Stimulated activated CD4-positive, alpha-beta T cell treated with anti-CD3 and anti-CD28 coated beads, Interleukin-4, amount 100 ng/mL, for 48 hours (primary cell): ENCODE data around the gene ENDOU.
"Not testable (repeated sequence)": the region's sequence is repeated elsewhere in the genome, so short reads cannot be mapped to it uniquely, and the experiment has no call there.

Experiments used
- DNase-seq, 2 donors: peaks; one replicate each; pipeline ENCODE4 v3.0.0-alpha.2; 2020; ENCODE audit warnings: low read depth in 2 of 2

The ENDOU gene

GRCh38 chr12:47687636-47688035, 37.7 kb downstream of the ENDOU start:
- DNase-seq, result no peak

- no peak for DNase-seq
Measured at GRCh38 chr12:47686645-47687240, 38.5 kb downstream of the ENDOU start.

DNA sequence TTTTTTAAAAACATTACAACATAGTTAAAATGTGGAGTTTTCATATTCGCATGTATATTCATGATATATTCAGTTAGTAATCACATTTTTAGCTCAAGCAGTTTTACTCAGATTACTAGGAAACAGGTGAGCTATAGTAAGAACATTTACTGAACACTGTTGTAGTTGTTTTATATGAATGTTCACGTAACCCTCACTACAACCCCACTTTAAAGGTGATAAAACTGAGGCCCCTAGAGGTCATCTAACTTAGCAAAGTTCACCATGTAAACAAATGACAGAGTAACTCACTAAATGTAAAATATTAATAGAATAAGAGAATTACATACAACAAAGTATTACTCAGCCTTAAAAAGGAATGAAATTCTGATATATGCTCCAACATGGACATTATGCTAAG, 45.5 kb downstream of the ENDOU start:
- no peak for DNase-seq

DNA sequence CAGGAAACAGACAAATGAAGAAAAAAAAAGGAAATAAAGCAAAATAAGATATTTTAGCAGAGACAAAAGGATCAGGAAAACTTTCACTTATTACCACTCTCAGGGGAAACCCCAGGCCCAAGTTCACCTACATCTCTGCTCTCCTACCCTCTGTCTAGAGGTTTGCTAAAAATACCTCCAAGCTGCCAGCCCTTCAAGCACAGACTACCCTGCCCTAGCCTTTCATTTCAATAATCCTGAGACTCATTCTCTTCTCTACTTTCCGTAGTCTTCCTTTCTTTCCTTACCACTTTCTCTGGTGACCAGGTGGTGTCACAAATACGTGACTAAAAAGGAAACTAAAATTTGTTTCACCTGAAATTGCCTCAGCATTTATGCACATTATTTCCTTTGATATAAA, 53.2 kb downstream of the ENDOU start:
- no peak for DNase-seq

- not testable (repeated sequence) for DNase-seq
Measured at GRCh38 chr12:47667935-47668334, 57.4 kb downstream of the ENDOU start.
